GM12891 (cell line): ENCODE measurements around the gene WDR55.
"Not testable (repeated sequence)": the region's sequence is repeated elsewhere in the genome, so short reads cannot be mapped to it uniquely, and the experiment has no call there.

ENCODE experiments used
- POLR2A ChIP-seq: IDR thresholded peaks from 2 replicates; pipeline ENCODE4 v1.6.1; 2011; ENCODE audit warnings: low read depth, low read length, control low read depth
- POLR2AphosphoS5 ChIP-seq: IDR thresholded peaks from 2 replicates; pipeline ENCODE4 v1.6.1; 2011; ENCODE audit warnings: low read depth, low read length, control low read depth
- POU2F2 ChIP-seq: IDR thresholded peaks from 2 replicates; pipeline ENCODE4 v1.6.1; 2011; ENCODE audit warnings: low read depth, mild to moderate bottlenecking, control low read depth, low read length, moderate library complexity

DNA sequence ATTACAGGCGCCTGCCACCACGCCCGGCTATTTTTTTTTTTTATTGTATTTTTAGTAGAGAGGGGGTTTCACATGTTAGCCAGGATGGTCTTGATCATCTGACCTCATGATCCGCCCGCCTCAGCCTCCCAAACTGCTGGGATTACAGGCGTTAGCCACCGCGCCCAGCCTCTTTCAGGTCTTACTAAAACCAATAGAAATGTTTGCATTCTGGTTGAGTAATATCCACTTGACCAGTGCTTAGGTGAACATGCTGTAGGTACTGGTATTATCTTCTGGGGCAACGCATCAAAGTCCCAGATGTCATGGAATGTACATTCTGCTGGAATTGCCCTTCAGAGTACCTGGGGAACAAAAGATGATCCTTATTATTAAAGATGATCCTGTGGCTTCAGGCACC is 44.1 kb downstream of the WDR55 start:
- not testable (repeated sequence) for TF ChIP-seq POLR2AphosphoS5, POLR2A, POU2F2
